Ascending aorta (tissue), 2 donors: ENCODE measurements around the gene SORL1-AS1.

Source experiments
- DNase-seq, 2 donors: peaks; one replicate each; pipeline ENCODE4 v3.0.0-alpha.2; 2019; ENCODE audit warnings: low spot score in 2 of 2
- H3K27ac ChIP-seq, 2 donors: fragments of 200-600 bp; sonication (generic); one replicate each; pipeline ENCODE4 v1.5.1; 2016 to 2017; ENCODE audit warnings: mild to moderate bottlenecking in 1 of 2
- H3K27me3 ChIP-seq: fragments of 200-600 bp; sonication (generic); one replicate; pipeline ENCODE4 v1.5.1; 2017
- H3K36me3 ChIP-seq, 2 donors: fragments of 200-600 bp; sonication (generic); one replicate each; pipeline ENCODE4 v1.5.1; 2016
- H3K4me1 ChIP-seq, 2 donors: fragments of 200-600 bp; sonication (generic); one replicate each; pipeline ENCODE4 v1.5.1; 2016 to 2017; ENCODE audit warnings: mild to moderate bottlenecking in 1 of 2
- H3K4me3 ChIP-seq, 2 donors: fragments of 200-600 bp; sonication (generic); one replicate each; pipeline ENCODE4 v1.5.1; 2016 to 2017; ENCODE audit warnings: mild to moderate bottlenecking in 1 of 2
- H3K9me3 ChIP-seq, 2 donors: fragments of 200-600 bp; sonication (generic); one replicate each; pipeline ENCODE4 v1.5.1; 2016
- intact Hi-C: fragments of 100-400 bp; cut with DNase I; formaldehyde crosslinking; loops from one replicate; pipeline ENCODE4 v1.15.1; 2023
- TF ChIP-seq, protein P1 (sequence below), 3 experiments: fragments of 200-600 bp in 2 of 3; fragments of 450-650 bp in 1 of 3; sonication (generic) in 2 of 3; IDR thresholded peaks; one replicate each; pipeline ENCODE4 v1.5.1; 2016 to 2019; ENCODE audit warnings: antibody characterized with exemption in 3 of 3, mild to moderate bottlenecking in 1 of 3, moderate library complexity in 1 of 3

Gene SORL1-AS1

GRCh38 chr11:121431820-121432526 is 20.8 kb downstream of the SORL1-AS1 start:
- Histone ChIP-seq H3K4me3 (no peak overlapping the region), H3K36me3 (no peaks in the 10 kb centered on the region), H3K27me3 (no peaks in the 10 kb centered on the region), H3K27ac (no peak overlapping the region), H3K4me1 (no peaks in the 10 kb centered on the region), H3K9me3 (no peaks in the 10 kb centered on the region)
- intact Hi-C loops, result no loop called here
- DNase-seq, result no peak
- TF ChIP-seq, protein P1, sequence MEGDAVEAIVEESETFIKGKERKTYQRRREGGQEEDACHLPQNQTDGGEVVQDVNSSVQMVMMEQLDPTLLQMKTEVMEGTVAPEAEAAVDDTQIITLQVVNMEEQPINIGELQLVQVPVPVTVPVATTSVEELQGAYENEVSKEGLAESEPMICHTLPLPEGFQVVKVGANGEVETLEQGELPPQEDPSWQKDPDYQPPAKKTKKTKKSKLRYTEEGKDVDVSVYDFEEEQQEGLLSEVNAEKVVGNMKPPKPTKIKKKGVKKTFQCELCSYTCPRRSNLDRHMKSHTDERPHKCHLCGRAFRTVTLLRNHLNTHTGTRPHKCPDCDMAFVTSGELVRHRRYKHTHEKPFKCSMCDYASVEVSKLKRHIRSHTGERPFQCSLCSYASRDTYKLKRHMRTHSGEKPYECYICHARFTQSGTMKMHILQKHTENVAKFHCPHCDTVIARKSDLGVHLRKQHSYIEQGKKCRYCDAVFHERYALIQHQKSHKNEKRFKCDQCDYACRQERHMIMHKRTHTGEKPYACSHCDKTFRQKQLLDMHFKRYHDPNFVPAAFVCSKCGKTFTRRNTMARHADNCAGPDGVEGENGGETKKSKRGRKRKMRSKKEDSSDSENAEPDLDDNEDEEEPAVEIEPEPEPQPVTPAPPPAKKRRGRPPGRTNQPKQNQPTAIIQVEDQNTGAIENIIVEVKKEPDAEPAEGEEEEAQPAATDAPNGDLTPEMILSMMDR (IDR thresholded peaks at IDR 0.05), result no peak

- H3K4me3 ChIP-seq, result no peak overlapping the region
- DNase-seq, result no peak
- no peaks in the 10 kb centered on the region for H3K36me3 ChIP-seq
- intact Hi-C loops, result loop anchor here (5.0 kb wide), 1 partner anchor 103 kb away; no protein-coding TSS in a partner anchor
- no peak overlapping the region for H3K27ac ChIP-seq
- H3K27me3 ChIP-seq, result no peaks in the 10 kb centered on the region
- H3K9me3 ChIP-seq, result no peaks in the 10 kb centered on the region
- TF ChIP-seq, protein P1 (IDR thresholded peaks at IDR 0.05), result no peak
- no peaks in the 10 kb centered on the region for H3K4me1 ChIP-seq
These were observed 23.2 kb downstream of the SORL1-AS1 start for GRCh38 chr11:121429556-121429955.

GRCh38 chr11:121427400-121427744 is 25.4 kb downstream of the SORL1-AS1 start:
- Histone ChIP-seq H3K27me3 (no peaks in the 10 kb centered on the region), H3K4me3 (peak overlapping the region; percentile 27 to 55), H3K4me1 (no peaks in the 10 kb centered on the region), H3K9me3 (no peaks in the 10 kb centered on the region), H3K36me3 (no peaks in the 10 kb centered on the region), H3K27ac (no peak overlapping the region)
- no peak for DNase-seq
- intact Hi-C loops, result loop anchor here (5.0 kb wide), 1 partner anchor 105 kb away; no protein-coding TSS in a partner anchor
- TF ChIP-seq, protein P1 (IDR thresholded peaks at IDR 0.05), result no peak

DNA sequence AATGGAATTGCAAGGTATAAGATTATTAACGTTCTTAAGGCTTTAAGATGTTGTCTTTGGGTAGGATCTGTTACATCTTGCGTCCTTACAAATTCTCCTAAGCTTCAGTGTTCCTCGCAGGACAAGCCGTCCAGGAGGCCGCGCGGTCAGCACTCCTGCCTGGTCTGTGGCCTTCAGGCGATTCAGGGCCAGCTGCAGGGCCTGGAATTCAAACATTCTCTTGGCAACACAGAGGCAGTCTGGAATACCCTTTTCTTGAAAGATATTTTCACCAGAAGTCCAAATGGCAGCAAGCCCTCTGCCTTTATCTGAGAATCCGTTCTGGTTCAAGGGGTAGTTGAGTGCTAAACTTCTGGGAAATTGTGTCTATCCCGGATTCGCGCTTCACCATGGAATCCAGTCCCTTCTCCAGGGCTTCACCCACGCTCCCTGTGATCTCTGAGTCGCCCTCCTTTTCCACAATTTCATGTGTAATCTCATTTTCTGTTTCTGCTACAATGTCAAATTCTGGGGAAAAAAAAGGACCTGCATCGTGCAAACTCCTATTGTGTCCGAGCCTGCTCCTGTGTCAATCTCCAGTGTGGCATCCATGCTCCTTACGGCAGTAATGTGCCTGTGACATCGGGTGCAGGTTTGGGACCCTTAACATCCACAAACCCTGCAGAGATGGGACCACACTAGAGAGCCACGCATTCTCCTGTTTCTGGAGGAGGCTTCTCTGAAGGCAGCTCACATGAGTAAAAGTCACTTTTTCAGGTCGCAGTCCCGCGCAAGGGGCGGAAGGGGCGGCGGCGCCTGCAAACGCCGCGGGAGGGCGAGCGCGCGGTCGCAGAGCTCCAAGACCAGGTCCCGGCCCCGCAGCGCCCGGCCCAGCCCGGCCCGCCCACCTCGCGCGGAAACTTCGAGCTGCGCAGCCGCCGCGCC is 26.0 kb downstream of the SORL1-AS1 start:
- TF ChIP-seq, protein P1 (IDR thresholded peaks at IDR 0.05), result peak in 2 of 3 experiments; percentile 9 to 26
- Histone ChIP-seq H3K27me3 (no peaks in the 10 kb centered on the region), H3K4me3 (peak overlapping the region; percentile 27 to 55), H3K36me3 (no peaks in the 10 kb centered on the region), H3K27ac (no peak overlapping the region), H3K4me1 (no peaks in the 10 kb centered on the region), H3K9me3 (no peaks in the 10 kb centered on the region)
- no peak for DNase-seq
- intact Hi-C loops, result loop anchor here (5.0 kb wide), 1 partner anchor 106 kb away; no protein-coding TSS in a partner anchor

DNA sequence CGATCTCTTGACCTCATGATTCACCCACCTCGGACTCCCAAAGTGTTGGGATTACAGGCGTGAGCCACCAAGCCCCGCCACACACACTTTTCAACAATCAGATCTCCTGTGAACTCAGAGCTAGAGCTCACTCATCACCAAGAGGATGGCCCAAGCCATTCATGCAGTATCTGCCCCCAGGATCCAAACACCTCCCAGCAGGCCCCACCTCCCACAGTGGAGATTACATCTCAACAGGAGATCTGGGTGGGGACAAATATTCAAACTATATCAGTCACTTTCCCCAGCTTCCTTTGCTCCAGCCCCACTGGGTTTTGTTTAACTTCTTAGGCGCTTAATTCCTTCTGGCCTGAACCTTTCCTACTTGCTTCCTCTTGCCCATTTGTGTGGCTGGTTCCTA is 26.9 kb downstream of the SORL1-AS1 start:
- Histone ChIP-seq H3K9me3 (no peaks in the 10 kb centered on the region), H3K4me3 (no peak overlapping the region), H3K27ac (no peak overlapping the region), H3K27me3 (no peaks in the 10 kb centered on the region), H3K4me1 (no peaks in the 10 kb centered on the region), H3K36me3 (no peaks in the 10 kb centered on the region)
- TF ChIP-seq, protein P1 (IDR thresholded peaks at IDR 0.05), result no peak
- intact Hi-C loops, result loop anchor here (5.0 kb wide), 1 partner anchor 106 kb away; no protein-coding TSS in a partner anchor
- DNase-seq, result no peak
